Measurements from ENCODE around the gene CNOT3. TPM values are rescaled to one million over a fixed set of nuclear protein-coding genes. Genes with fewer than 3 reads are reported as not detected.

The CNOT3 gene
- total RNA-seq, 1 experiment from 2014 or later = 76.7 TPM

DNA sequence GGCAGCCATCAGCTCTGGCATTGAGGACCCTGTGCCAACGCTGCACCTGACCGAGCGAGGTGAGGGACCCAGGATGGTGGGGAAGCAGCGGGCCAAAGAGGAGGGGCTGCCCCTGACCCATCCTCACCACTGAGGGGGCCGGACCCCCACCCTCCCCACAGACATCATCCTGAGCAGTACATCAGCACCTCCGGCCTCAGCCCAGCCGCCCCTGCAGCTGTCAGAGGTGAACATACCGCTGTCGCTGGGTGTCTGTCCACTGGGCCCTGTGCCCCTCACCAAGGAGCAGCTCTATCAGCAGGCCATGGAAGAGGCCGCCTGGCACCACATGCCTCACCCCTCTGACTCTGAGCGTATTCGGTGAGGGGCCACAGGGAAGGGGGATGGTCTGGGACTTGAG lies 14.7 kb downstream of the CNOT3 start:
- ATAC-seq = no peak
- no peak overlapping the region for H3K4me2 ChIP-seq (ENCODE audit: low read length)
- intact Hi-C loops (cut with micrococcal nuclease) = no loop called here
- no peaks in the 10 kb centered on the region for H4K20me1 ChIP-seq (ENCODE audit: insufficient read depth)
- no peaks in the 10 kb centered on the region for H3K9me2 ChIP-seq (ENCODE audit: insufficient read depth)
- no peaks in the 10 kb centered on the region for H3K27me3 ChIP-seq (ENCODE audit: insufficient read depth, low read length)
- no peak overlapping the region for H3K27ac ChIP-seq (ENCODE audit: low read depth, low read length)
- peaks cover 60 to 71% of the 10 kb centered on the region in 2 experiments; a peak in 3 of 4 replicates for H3K36me3 ChIP-seq (ENCODE audit: control insufficient read depth in 1 of 2, insufficient read depth in 2 of 2, low read length in 2 of 2)
- no peaks in the 10 kb centered on the region for H3K4me1 ChIP-seq (ENCODE audit: control insufficient read depth in 1 of 2, insufficient read depth in 2 of 2, low read length in 2 of 2)
- ChIA-PET POLR2A (no interaction called here), RAD21 (ENCODE audit: low non-redundant PET in 1 of 2, low total read pairs in 2 of 2, uncharacterized antibody in 2 of 2, unreplicated experiment in 2 of 2) (no interaction called here), CTCF (no interaction called here)
- no peak overlapping the region for H2AFZ ChIP-seq (ENCODE audit: low read depth, low read length, poor library complexity, severe bottlenecking)
- H3K9ac ChIP-seq (ENCODE audit: low read length) = no peak overlapping the region
- H3K4me3 ChIP-seq (replicated peaks in 1 of 2; ENCODE audit: low read depth in 1 of 2, low read length in 2 of 2) = no peak overlapping the region
- H3K9me3 ChIP-seq (ENCODE audit: control insufficient read depth in 1 of 2, insufficient read depth in 1 of 2, low read depth in 1 of 2, low read length in 2 of 2) = no peaks in the 10 kb centered on the region
- BruUV-seq (replicated peaks) = no TSS peak
- no peaks in the 10 kb centered on the region for H3K79me2 ChIP-seq (ENCODE audit: insufficient read depth, low read length)
- TF ChIP-seq TCF7L2 (IDR thresholded peaks at IDR 0.05; ENCODE audit: borderline replicate concordance, extremely low read depth, insufficient read depth, insufficient read length) (no peak), CEBPB (IDR thresholded peaks at IDR 0.05; ENCODE audit: low read depth) (no peak), POLR2AphosphoS5 (IDR thresholded peaks at IDR 0.05; ENCODE audit: low read depth, low read length) (no peak), EZH2 (IDR thresholded peaks at IDR 0.05) (no peak), YY1 (IDR thresholded peaks at IDR 0.05; ENCODE audit: extremely low read depth, insufficient replicate concordance, low read depth, low read length) (no peak), SP1 (IDR thresholded peaks at IDR 0.05; ENCODE audit: low read depth) (no peak), SIN3A (IDR thresholded peaks at IDR 0.05; ENCODE audit: low read depth) (no peak), JUND (IDR thresholded peaks at IDR 0.05) (no peak), SRF (IDR thresholded peaks at IDR 0.05; ENCODE audit: low read depth) (no peak), ELF1 (IDR thresholded peaks at IDR 0.05; ENCODE audit: borderline replicate concordance, low read depth) (no peak), CBX3 (IDR thresholded peaks at IDR 0.05; ENCODE audit: low read depth) (no peak), ZNF274 (IDR thresholded peaks at IDR 0.05; ENCODE audit: low read depth, low read length) (no peak), EZH2phosphoT487 (IDR thresholded peaks at IDR 0.05; ENCODE audit: borderline replicate concordance) (no peak), EGR1 (IDR thresholded peaks at IDR 0.05; ENCODE audit: low read depth) (no peak), RAD21 (IDR thresholded peaks at IDR 0.05; ENCODE audit: low read depth) (no peak), ZFX (IDR thresholded peaks at IDR 0.05) (no peak)
- TF ChIP-seq, protein P1, sequence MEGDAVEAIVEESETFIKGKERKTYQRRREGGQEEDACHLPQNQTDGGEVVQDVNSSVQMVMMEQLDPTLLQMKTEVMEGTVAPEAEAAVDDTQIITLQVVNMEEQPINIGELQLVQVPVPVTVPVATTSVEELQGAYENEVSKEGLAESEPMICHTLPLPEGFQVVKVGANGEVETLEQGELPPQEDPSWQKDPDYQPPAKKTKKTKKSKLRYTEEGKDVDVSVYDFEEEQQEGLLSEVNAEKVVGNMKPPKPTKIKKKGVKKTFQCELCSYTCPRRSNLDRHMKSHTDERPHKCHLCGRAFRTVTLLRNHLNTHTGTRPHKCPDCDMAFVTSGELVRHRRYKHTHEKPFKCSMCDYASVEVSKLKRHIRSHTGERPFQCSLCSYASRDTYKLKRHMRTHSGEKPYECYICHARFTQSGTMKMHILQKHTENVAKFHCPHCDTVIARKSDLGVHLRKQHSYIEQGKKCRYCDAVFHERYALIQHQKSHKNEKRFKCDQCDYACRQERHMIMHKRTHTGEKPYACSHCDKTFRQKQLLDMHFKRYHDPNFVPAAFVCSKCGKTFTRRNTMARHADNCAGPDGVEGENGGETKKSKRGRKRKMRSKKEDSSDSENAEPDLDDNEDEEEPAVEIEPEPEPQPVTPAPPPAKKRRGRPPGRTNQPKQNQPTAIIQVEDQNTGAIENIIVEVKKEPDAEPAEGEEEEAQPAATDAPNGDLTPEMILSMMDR (IDR thresholded peaks at IDR 0.05 in 2 of 3, conservative IDR thresholded peaks at IDR 0.05 in 1 of 3; ENCODE audit: borderline replicate concordance in 1 of 3, insufficient read depth in 1 of 3, low read depth in 2 of 3, low read length in 2 of 3) = no peak
- TF ChIP-seq, protein P2, sequence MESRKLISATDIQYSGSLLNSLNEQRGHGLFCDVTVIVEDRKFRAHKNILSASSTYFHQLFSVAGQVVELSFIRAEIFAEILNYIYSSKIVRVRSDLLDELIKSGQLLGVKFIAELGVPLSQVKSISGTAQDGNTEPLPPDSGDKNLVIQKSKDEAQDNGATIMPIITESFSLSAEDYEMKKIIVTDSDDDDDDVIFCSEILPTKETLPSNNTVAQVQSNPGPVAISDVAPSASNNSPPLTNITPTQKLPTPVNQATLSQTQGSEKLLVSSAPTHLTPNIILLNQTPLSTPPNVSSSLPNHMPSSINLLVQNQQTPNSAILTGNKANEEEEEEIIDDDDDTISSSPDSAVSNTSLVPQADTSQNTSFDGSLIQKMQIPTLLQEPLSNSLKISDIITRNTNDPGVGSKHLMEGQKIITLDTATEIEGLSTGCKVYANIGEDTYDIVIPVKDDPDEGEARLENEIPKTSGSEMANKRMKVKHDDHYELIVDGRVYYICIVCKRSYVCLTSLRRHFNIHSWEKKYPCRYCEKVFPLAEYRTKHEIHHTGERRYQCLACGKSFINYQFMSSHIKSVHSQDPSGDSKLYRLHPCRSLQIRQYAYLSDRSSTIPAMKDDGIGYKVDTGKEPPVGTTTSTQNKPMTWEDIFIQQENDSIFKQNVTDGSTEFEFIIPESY (IDR thresholded peaks at IDR 0.05; ENCODE audit: extremely low read depth, insufficient replicate concordance, low read length) = no peak
- TF ChIP-seq, protein P3, sequence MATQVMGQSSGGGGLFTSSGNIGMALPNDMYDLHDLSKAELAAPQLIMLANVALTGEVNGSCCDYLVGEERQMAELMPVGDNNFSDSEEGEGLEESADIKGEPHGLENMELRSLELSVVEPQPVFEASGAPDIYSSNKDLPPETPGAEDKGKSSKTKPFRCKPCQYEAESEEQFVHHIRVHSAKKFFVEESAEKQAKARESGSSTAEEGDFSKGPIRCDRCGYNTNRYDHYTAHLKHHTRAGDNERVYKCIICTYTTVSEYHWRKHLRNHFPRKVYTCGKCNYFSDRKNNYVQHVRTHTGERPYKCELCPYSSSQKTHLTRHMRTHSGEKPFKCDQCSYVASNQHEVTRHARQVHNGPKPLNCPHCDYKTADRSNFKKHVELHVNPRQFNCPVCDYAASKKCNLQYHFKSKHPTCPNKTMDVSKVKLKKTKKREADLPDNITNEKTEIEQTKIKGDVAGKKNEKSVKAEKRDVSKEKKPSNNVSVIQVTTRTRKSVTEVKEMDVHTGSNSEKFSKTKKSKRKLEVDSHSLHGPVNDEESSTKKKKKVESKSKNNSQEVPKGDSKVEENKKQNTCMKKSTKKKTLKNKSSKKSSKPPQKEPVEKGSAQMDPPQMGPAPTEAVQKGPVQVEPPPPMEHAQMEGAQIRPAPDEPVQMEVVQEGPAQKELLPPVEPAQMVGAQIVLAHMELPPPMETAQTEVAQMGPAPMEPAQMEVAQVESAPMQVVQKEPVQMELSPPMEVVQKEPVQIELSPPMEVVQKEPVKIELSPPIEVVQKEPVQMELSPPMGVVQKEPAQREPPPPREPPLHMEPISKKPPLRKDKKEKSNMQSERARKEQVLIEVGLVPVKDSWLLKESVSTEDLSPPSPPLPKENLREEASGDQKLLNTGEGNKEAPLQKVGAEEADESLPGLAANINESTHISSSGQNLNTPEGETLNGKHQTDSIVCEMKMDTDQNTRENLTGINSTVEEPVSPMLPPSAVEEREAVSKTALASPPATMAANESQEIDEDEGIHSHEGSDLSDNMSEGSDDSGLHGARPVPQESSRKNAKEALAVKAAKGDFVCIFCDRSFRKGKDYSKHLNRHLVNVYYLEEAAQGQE (IDR thresholded peaks at IDR 0.05; ENCODE audit: low read depth) = no peak
- no peak for DNase-seq (ENCODE audit: low read depth, low spot score)
